Hematopoietic multipotent progenitor cell treated with erythropoietin and hydrocortisone succinate and interleukin-3 and kit ligand, for 4 days (in vitro differentiated cells): ENCODE data around the gene ARHGEF25.
"Not testable (repeated sequence)": the region's sequence is repeated elsewhere in the genome, so short reads cannot be mapped to it uniquely, and the experiment has no call there.

Experiments used
- DNase-seq: peaks from one replicate; pipeline ENCODE4 v3.0.0-alpha.2; 2015

Gene ARHGEF25

DNA sequence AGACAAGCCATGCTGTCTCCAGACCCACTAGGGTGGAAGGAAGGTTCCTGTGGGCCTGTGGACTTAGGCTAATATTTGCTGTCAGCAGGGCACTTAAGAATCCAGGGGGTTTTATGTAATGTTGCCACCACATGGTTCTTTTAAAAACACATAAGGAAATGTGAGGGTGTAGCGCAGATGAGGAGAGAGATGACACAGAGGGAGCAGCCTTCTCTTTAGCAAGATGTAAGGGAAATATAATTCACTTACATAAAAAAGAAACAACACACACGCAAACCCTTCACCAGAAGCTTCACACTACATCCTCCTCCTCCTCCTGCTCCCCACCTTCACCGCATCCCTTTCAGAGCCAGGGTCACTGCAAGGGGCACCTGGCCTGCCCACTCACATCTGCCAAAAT lies 25.1 kb upstream of the ARHGEF25 start:
- DNase-seq = no peak

DNA sequence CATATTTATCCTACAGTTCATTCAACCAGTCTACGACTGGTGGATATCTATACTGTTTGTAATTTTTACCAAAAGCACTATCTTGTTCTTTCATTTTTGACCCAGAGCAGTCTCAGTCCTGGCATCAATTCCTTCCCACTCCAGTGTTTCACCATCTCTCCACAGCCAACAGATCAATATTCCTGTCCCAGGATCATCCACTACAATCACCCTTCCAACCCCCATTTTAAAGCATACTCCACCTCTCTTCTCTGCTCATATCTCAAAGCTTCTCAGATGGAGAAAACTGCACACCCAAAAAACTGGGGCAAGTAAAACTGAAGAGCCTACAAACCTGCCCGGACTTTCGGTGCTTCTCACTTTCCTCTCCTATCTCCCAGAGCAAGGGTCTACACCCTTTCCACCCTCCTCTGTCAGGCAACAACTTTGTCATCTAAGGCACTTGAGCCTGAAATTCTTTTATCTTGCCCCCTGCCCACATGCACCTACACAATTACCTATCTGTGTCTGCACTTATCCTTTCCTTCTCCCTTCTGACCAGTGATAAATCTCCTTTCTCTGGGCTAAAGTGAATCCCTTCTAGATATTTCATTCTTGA lies 24.3 kb upstream of the ARHGEF25 start:
- no peak for DNase-seq

DNA sequence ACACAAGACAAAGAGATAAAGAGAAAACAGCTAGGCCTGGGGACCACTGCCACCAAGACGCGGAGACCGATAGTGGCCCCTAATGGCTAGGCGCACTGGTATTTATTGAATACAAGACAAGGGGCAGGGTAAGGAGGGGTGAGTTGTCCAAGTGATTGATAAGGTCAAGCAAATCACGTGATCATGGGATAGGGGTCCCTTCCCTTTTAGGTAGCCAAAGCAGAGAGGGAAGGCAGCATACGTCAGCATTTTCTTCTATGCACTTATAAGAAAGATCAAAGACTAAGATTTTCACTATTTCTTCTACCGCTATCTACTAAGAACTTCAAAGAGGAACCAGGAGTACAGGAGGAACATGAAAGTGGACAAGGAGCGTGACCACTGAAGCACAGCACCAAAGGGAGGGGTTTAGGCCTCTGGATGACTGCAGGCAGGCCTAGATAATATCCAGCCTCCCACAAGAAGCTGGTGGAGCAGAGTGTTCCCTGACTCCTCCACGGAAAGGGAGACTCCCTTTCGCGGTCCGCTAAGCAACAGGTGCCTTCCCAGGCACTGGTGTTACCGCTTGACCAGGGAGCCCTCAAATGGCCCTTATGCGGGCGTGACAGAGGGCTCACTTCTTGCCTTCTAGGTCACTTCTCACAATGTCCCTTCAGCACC lies 22.2 kb upstream of the ARHGEF25 start:
- DNase-seq = not testable (repeated sequence)

DNA sequence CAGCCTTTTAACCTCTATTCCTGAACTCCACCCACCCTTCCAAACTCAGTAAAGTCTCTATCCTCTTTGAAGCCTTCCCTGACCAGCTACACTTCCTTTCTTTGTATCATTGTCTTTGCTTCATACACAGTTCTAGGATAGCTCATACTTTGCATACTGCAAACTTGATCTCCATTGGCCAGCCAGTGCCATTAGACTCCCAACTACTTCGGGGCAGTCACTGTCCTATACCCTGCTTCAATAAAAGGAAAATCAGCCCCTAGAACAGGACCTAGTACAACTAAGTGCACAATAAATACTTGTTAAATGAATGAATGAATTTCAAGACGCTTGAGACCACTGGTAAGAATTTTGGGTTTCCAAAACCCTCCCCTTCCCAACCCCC lies 20.8 kb upstream of the ARHGEF25 start:
- DNase-seq = no peak

DNA sequence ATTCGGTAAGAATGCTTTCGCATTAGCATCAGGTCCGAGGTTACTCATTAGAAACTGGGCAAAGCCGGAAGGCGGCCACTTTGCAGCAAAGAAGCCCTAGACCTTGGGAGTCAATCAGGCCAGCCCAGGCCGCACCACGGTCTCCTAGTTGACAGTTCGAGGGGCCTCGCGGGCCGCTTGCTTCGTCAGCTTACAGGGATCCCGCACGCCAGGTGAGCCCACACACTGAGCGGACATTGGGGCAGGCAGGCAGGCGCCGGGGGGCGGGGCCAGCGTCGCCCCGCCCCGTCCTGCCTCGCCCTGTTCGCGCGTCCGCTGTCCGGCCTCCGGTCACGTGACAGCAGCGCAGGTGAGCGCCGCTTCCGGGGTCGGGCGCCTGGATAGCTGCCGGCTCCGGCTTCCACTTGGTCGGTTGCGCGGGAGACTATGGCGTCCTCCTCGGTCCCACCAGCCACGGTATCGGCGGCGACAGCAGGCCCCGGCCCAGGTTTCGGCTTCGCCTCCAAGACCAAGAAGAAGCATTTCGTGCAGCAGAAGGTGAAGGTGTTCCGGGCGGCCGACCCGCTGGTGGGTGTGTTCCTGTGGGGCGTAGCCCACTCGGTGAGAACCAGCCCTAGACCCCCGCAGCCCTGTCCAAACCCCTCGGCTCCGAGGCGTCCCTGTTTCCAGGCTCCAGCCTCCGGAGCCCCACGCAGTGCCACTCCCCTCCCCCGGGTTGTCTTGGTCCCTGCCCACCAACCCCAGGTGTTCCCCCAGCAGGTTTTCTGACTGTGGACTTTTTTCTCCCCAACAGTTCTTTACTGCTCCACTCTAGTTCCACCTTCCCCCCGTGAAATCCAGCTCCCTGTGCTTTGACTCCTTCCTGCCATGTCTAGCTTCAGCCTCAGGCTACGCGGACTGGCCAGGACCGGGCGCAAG lies 20.1 kb upstream of the ARHGEF25 start, which contains the start of gene PIP4K2C:
TSS of gene PIP4K2C (plus strand) at position 329 of the 918 bp plus-strand sequence. CDS start at position 427, 98 bp downstream.
- peak; percentile 88 for DNase-seq

DNA sequence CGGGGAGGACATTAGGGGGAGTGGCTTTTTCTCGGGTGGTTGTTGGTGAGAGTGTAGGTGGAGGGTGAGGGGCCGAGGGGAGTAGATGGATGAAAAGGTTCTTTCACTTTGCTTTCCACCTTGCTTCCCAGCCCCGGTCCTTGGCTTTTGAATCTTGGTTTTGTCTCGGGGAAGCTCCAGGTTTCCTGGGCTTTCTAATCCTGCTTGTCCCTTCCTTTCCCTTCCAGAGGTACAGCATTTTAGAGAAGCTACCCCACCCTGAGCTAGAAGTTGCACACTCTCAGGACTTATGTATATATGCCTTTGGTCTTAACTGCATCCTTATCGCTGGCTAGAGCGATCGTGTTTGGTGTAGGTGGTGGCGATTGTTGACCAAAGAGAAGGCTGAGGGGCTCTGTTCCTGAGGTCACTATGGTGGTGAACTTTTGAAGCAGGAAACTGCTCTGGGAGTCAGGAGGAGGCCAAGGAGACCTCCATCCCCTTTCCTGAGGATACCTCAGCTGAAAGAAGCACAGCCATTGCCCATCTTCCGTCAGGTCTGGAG lies 19.4 kb upstream of the ARHGEF25 start:
- no peak for DNase-seq

DNA sequence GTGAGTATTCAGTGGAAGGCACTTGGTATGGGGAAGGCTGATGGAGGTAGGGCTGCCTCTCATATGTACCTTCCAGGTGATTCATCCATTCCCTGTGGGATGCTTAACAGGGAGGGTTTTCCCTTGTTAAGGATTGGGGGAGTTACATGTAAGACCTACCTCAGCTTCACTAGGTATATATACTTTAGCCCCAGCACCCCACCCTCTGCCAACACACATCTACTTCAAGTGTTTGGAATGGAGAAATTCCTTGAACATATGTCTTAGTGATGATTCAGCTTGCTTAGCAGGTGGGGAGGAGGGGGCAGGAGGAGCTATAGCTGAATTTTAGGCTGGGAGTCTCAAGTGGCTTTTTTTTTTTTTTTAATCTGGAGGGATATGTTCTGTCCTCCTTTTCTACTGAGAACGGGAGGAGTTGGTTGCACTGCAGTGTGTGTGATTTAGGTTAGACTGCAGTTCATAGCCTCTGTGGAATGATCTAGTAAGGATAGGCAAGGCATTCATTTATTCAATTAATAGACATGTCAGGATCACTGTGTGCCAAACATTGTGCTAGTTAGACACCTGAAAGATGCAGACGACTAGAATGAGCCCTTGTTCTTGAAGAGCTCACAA lies 18.6 kb upstream of the ARHGEF25 start:
- DNase-seq = no peak

DNA sequence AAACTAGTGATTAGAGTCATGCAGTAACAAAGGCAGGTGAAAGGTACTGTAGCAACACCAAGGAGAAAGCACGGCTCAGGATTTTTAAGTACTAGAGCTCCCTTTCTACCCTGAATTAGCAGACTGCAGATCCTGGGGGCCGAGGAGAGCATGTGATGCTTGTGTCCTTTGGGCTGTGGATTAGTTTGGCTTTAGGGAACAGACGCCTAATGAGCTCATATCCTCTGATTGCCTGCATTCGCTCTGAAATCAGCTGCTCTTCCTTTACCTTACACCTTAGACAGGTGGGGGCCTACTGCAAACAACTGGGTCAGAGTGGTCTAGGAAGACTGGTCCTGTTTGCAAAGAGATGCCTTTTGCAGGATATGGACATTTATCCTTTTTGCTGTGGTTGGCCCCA lies 18.0 kb upstream of the ARHGEF25 start:
- no peak for DNase-seq

DNA sequence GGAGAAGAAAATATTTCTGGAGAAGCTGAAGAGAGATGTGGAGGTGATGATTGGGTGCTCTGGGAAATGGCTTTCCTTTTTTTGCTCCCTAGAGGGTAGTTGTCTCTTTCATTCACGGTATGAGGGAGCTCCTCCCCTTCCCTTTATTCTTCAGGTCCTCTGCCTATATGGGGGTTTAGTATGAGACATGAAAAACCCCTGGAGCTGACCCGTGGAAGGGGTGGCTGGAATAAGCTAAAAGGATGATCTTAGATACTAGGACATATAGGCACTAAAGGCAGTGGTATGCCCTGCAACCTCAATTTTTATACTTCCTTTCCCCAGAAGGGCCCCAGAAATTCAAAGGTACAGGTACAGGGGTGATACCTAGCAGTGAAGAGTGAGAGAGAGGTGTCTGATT lies 10.8 kb upstream of the ARHGEF25 start:
- no peak for DNase-seq

DNA sequence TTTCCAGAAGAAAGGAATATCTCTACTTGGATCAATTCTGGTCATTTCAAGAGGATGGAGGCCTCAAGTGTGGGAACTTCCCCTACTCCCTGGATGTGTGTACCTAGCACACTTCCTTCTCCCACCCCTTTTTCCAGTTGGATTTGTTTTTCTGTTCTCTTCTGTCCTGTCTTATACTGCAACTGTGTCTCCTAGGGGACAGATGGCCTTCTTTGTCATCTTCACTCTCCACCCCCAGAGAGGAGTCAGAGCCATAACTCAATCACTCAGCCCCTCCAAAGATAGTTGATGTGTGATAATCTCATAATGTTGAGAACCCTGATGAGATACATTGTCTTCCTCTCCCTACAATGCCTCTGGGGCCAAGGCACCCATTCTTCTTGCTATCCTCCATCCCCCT lies 8.7 kb upstream of the ARHGEF25 start:
- no peak for DNase-seq

DNA sequence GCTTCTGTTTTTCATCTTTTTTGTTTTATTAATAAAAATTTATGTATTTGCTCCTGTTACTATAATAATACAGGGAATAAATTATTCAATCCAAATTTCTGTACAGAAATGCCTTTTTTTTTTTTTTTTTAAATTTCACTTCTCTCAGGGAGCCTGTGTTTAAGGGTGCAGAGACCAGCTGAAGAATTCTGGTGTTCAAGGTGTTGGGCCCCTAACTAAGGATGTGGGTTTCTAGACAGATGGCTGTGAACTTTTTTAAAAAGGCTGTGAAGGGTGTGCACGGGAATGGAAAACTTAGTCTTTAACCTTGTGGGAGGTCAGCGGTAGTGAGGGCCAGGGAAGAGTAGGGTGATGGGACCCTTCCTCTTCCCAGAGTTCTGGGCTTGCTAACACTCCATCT lies 7.9 kb upstream of the ARHGEF25 start:
- no peak for DNase-seq

DNA sequence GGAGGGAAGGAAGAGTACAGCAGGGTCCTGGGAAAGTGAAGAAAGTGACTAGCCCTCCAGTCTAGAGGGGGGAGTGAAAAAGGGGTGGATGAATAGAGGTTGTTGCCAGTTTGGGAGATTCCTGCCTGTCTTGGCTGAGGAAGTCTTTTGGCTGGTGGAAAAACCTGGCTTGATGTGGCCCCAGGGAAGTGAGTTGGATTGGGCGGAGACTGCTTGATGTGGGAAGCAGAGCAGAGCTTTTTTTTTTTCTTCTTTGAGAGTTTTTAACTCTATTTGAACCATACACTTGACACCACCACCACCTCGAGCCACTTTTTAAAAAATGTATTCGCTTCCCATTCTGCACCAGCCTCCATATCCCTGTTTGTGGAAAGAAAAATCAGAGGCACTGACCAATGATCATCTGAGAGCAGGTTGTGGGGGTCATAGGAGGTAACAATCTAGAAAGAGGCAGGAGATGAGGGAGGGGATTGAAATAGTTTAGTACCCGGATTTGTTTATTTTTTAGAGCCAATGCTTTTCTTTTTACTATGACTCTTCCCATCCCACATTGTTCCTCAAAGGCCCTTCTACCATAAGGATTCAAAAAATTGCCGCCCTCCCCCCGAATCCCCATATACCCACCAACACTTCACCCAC lies 7.3 kb upstream of the ARHGEF25 start:
- no peak for DNase-seq

DNA sequence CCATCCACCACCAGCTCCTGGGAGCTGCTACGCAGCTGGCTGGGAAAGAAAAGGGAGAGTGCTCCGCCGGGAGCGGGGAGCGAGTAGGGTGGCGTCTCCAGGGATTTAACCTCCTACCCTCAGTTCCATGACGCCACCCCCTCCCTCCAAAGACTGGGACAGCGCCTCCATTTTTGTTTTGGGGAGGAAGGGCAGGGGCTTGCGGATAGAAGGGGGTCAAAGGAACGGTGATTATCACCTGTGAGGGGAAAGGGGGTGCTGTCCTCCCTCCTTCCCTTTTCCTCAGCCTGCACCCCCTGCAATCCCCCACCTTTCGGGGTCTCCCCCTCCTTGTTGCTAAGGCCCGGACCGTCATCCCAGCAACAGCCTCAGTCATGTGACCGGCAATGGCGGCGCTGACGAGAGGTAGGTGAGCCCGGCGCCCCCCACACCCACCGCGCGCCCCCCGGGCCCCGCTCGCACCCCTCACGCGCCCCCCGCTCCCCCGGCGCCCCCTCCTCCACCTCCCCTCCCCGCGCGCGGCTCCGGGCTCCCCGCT lies 6.7 kb upstream of the ARHGEF25 start, which contains the start of gene DTX3:
TSS of gene DTX3 (plus strand) at position 371 of the 538 bp plus-strand sequence. CDS start 1,694 bp downstream, outside the sequence.
- peak; percentile 44 for DNase-seq

DNA sequence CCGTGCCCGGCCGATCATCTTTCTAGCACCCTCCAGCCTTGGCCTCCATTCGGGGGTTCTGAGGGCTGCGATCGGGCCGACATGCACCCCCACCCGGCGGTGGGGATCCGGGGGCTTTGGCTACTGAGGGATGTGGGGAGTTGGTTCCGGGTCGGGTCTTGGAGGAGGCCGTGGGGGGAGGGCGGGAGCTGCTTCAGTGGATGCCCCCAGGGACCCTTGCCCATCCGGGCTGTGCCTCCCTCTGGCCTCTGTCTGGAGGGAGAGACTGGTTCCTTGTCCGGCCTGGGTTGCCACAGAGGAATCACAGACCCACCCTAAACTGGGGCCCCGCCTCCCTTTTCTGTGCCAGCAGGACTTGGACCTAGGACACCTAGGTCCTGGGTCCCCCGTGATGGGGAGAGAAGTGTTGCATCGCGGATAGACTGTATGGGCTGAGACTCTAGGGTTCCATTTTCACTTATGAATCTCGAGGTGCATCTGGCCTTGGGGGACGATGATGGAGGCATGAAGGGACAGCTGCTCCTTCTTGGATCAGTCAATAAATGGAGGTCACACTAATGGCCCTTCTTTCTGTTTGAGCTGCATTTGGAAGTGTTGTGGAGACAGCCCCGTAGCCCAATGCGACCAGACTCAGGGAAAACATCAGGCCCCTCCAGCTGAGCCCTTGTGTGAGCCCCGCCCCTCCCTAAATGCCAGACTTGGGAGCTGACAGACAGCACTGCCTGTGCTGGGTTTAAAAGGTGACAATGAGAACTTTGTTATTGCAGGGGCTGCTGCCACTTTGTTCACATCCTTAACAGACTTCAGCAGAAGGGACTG lies 6.0 kb upstream of the ARHGEF25 start:
- no peak for DNase-seq

DNA sequence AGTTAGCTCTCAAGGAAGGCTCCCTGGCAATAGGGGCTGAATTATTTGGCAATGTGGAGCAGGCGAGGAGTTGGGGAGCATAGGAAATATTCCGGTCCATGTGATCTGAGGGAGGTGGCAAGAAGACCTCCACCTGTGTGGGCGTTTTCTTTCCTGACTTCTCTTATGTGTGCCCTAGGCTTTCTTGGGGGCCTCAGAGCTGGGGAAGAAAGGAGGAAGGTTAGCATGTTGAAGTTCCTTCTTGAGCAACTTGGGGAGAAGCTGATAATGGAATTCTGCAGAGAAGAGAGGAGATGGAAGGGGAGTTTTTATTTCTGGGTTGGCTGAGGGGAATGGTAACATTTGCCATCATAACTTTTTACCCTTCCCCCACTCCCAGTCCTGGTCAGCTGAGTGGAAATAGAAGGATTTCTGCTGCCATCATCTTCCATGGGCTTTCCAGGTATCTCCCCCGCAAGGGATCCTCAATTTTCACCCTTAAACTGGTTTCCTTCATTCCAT lies 5.4 kb upstream of the ARHGEF25 start:
- no peak for DNase-seq

DNA sequence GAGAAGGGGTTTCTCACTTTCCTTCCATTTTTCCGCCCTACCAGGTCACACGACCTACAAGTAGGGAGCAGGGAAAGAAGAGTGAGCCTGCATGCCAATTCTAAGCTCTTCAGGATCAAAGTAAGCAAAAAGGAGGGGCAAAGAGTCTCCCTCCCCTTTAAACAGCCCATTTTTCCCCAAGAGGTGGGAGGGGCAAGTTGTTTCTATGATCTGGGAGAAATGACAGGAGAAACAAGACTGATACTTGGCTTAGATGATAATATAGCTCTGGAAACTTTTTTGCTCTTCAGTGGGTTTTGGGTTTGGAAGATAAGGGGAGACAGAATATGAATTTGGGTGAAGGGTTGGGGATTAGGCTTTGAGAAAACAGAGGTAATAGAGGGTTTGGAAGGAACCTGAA lies 4.8 kb upstream of the ARHGEF25 start:
- no peak for DNase-seq

DNA sequence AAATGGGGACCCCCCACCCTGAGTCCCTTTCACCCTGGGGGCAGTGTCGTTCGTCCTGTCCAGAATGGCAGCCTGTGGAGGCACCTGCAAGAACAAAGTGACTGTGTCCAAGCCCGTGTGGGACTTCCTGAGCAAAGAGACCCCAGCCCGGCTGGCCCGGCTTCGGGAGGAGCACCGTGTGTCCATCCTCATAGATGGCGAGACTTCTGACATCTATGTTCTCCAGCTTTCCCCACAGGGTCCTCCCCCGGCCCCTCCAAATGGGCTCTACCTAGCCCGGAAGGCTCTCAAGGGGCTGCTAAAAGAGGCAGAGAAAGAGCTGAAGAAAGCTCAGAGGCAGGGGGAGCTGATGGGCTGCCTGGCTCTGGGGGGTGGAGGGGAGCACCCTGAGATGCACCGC lies 4.4 kb upstream of the ARHGEF25 start:
- DNase-seq = no peak

DNA sequence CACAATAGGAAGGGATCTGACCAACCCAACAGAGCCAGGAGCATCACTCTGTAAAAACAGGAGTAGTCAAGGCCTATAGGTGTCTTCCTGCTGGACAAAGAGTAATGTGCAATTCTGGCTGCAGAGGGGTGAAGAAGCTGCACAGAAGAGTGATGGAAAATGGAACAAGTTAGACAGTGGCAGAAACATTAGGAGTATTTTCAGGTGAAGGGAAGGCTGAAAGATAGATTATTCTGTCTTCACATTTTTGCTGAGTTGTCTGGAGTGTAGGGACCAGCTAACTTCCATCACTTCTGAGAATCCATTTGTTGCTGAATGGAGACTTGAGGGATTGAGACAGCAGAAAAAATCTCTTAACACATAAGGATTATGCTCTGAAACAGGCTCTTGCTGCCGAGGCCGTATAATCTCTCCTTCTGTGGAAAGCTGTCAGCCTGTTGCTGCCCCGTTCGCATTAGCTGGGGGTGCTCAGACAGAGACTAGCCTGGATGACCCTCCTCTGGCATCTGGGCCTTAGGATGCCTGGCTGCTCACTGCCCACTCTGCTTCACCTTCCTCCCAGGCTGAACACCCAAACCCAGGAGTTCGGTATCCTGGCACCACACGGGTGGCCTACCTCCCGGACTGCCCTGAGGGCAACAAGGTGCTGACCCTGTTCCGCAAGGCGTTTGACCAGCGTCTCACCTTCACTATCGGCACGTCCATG lies 3.1 kb upstream of the ARHGEF25 start:
- DNase-seq = no peak

DNA sequence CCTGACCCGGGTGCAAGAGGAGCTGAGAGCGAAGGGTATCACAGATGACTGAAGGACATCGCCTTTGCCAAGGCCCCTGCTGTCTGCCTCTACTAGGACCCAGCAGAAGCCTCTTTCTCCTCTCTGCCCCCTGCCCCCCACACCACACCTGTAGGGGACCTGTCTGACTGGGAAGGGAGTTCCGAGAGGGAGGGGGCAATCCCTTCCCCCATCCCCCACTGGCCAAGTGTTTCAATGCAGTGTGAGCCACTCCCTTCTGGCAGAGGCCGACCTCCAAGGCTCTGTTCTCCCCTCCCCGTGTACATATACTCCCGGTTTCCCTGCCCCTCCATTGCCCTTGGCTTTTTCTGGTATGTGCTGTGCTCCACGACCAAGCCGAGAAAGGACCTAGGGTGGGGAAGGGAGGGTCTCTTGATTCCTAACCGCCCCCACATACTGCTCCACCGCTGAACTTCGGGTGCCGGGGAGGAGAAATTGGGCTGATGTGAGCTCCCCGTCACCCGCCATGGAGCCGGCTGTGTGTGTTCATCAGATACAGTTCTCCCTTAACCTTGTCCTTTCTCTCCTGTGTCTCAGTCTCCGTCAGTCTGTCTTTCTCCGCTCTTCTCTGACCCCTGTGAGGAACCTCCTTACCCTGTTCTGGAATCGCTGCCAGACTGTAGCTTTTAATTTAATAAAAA lies 2.0 kb upstream of the ARHGEF25 start:
- DNase-seq = no peak
